ENCODE data around the gene TEC.

TEC gene

DNA sequence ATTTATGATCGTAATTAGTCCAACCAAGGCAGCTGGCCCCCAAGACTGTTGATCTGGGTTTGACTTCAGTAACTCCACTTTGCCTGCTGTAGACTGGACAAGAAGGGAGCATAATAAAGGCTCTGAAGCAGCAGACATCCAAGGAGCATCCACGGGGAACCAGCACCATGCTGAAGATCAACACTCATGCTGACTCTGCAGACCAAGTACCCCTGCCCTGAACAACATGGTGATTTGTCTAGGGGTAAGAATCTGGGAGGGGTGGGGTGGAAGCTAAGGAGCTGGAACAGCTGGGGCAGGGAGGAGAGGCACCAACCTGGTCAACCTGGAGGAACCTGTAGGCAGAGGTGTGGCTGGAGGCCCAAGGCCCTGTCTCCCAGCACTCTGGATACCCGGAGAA, 2.1 kb downstream of the TEC start:
- DNase-seq: no peak

DNA sequence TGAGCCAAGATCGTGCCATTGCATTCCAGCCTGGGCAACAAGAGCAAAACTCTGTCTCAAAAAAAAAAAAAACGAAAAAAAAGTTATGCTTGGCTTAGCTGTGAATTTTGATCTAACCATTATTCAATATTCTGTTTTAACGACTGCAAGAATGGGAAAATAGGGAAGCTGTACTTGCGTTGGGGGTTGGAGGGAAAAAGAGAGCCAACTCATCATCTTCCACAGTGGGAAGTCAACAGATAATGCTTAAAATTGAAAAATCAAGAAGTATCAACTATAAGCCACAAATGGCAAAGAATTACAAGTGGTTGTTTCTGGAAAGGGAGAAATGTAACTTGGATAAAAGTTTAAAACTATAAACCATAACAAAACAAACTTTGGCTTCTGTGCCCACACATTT, 2.9 kb downstream of the TEC start:
- no peak for DNase-seq

DNA sequence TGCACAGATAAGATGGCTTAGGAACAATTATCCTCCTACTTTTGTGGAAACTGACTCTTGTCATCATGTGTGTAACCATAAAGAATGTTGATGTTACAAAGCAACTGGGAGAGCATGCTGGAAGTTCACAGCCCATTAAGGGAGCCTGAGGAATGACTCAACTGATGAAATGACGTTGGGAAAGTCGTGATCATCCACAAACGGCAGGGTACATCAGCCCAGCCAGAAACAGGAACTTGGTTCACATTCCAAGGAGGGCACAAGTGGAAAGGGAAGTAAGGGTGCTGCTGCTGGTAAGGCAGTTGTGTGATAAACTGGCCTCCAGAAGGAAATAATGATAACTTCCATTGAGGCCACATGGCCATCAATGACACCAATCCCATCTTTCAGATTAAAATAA, 6.7 kb downstream of the TEC start:
- no peak for DNase-seq

DNA sequence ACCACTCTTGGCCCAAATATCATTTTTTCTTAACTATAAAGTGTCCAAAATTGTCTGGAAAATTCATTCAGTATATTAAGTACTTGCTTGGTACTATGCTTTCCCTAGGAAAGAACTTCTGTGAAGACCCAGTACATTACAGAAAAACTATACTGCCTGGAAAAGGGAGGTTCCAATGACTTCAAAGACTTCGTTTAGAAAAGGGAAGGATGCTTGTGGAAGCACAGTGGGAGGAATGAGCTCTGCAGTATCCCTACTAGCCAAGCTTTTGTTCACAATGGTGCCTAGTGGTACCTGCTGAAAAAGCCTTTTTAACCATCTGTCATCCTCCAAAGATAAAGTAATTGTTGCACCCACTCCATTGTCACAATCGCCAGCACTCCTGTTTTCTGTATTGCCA, 7.2 kb downstream of the TEC start:
- no peak for DNase-seq

DNA sequence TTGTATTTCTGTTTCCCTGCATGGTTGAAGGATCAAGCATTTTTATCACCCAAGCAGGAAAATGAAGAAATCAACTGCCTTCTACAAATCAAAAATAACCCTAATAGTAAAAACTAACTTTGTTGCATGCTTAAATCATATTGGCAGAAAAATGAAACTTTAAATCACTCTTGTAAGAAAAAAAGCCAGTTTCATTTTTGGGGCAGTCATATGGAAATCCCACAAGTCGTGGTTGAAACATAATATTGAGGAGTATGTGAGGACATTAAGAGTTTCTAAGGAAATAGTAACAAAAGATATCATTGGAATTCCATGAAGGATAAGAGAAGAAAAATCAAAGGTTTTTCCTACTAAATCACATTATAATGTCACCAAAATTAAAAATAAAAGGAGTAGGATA, 8.4 kb downstream of the TEC start:
- no peak for DNase-seq

DNA sequence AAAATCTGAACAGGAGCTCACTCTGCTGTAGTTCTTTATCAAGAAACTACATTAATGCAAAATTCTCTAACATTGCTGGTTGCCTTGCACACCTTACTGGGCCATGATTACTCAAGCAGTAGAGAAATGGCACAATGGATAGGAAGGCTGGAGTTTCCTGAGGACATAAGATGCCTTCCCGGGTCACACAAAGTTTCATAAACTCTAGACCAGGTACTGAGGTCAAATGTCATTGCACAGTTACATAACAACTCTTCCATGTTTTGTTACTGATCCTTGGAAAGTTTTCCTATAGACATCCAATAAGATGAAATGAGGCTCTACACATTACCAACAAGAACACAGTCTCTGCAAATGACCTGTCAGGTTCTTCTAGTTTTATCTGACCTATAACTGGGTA, 9.9 kb downstream of the TEC start:
- no peak for DNase-seq

DNA sequence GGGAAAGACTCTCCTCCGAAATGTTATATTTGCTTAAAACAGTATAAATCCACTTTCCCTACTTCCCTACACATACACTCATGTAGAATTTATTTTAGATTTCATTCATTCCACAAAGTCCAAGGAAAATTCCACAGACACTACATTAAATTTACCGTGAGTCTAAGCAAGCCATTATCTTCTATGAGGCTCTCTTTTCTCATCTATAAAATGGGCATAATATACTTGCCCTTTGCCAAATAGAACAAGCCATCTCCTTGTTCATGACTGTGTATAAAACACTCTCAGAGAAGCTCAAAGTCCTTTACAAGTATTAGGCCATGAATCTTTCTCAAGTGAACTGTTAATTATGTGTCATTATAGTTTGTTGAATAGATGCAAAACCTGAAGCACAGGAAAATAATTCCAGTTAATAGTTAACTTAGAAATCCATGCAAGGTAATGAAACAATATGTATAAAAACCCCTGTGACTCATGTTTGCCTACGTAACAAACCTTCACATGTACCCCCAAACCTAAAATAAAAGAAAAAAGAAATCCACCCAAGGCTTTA, 10.7 kb downstream of the TEC start:
- DNase-seq: no peak

DNA sequence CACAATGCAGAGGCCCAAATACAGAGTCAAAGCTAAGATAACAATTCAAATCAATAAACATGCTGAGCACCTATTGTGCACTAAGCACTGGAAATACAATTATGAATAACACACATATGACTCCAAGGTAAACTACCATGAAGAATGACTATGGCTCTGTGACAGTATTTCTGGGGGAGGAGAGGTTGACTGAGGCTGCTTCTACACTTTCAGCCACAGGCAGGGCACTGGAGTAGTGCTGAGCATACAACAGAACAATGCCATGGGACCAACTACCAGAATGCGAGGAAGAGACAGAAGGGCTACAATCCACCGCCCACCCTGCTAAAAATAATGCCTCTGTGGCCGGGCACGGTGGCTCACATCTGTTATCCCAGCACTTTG, 13.7 kb downstream of the TEC start:
- DNase-seq: no peak

DNA sequence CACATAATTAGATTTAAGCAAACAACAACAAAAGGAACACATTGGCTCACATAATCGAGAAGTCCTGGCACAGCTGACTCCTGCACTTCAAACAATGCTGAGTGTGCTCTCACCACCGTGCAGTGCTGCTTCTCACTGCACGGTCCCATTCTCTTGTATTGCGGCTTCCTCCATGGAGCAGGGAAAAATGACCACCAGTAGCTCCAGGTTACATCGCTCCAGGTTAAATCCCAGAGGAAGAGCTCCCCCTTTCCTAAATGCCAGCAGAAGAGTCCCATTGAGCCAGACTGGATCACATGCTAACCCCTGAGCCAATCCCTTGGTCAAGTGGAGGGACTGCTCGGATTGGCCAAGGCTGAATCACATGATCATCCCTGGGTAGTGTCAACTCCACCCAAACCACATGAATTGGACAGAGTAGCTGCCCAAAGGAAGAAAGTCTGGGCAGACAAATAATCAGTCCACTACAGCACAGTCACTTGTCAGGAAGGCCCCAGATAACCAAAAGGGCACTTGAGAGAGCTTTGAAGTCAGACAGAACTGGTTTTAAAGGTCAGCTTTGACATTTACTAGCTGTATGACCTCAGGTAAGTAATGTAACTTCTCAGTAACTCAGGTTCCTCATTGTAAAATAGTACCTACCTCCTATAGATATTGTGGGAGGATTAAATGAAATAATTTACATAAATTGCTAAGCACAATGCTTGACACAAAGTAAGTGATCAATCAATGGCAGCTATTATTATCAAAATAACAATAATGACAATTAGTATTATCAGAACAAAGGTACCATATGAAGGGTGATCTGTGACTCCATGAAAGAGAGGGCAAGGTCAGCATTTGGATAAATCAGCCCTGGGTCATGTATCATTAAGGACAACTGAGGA, 14.3 kb downstream of the TEC start:
- DNase-seq: no peak

DNA sequence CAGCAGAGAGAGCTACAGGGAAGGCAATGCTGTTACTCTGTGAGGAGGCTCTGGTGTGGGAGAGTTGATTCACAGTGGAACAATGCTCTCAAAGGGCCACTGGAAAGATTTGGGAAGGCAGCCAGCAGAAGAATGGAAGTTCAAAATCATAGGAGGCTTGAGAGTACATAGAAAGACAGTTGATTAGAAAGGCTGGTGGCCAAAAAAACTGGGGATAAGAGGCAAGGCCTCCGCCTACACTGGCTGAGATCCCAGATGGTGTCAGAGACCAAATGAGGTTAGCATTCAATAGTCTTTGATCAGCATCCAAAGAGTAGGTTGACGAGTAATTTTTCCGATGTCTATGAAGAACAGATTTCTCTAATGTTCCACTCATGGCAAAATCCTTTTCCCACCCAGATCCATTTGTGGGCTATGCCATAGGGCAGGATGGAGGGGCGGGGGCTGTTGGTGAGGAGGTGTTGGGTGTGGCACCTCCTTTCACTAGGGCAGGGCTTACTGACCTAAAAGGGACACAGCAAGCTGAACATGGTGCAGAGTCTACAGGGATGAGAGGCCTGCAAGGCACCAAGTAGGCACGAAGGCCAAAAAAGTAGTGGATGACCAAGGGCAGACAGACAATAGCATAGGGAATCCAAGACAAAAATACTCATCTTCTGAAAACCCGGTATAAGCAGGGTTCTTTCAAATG, 15.1 kb downstream of the TEC start:
- no peak for DNase-seq

DNA sequence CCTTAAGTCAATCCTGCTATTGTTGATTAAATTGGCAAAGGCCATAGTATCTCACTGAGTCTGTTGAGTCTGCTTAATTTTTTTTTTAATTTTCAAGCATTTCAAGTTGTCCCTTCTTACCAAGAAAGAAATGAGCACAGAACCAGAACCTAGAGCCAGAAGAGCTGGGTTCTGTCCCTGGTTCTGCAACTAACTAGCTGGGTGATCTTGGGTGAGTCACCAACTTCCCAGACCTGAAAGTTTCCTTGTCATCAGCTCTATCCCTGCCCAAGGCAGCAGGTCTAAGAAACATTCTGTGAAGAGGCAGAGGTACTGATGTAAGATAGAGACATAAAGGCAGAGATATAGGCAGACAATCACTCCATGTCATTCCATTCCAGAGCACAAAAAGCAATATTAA, 17.3 kb downstream of the TEC start:
- no peak for DNase-seq

DNA sequence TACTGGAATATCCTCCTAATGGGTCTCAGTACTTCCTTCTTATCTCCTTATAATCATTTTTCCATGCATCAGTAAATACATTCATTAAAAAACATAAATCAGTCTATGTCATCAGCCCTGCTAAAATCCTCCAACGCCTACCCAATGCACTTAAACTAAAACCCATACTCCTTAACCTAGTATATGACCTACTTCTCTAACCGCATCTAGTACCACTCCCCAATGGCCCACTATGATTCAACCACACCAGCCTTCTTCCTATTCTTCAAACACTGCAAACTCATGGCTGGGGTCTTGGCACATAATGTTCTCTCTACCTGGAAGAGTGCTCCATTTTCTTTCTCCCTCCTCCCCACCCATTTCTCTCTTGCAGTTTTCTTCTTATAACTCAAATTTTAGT, 18.7 kb downstream of the TEC start:
- DNase-seq: no peak

DNA sequence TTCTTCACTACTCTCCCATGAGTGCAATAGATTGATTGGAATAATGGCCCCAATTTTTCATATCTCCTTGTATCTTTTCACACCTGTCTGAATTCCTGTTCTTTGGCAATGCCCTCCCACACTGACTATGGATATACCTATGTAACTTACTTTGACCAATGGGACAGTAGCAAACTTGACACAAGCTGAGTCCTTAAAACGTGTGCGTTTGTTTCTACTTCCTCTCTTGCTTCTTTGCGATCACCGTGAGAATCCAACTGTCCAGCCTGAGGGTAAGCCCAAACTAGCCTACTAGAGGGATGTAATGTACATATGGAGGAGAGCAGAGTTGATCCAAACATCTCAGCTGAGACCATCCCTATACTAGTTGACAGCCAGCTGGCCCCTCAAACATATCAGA, 19.3 kb downstream of the TEC start:
- DNase-seq: no peak

DNA sequence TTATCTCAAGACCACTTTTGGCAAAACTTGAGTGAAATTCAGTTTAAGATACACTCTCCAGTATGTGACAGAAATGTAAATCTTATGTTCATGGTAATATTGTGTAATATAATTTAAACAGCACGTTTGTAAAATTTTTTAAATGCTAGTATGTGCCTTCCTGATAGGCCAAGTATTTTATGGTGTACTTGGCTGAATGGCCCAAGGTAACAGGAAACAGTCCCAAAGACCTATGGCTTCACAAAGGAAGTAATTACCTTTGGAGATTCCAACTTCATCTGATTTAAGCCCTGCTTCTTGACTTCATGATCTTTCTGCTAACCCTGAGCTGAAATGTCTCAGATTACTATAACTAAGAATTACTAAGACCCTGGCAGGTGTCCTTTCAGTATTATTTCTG, 20.3 kb downstream of the TEC start:
- no peak for DNase-seq

DNA sequence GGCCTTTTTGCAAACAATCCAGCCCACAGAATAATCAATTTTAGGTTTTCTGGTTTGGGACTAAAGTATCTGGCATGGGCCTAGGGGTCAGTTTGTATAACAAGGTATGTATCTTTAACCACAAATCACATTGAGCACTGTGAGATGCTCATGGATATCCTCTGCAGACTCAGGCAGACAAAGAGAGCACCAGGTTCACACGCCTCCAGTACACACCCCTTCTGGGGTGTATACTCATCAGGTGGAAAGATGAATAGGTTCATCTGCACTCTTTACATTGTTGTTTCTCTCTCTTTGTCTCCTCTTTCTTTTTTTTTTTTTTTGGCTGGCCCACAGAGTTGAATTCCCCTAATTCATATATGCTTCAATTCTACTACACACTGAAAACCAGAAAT, 21.1 kb downstream of the TEC start:
- DNase-seq: no peak

DNA sequence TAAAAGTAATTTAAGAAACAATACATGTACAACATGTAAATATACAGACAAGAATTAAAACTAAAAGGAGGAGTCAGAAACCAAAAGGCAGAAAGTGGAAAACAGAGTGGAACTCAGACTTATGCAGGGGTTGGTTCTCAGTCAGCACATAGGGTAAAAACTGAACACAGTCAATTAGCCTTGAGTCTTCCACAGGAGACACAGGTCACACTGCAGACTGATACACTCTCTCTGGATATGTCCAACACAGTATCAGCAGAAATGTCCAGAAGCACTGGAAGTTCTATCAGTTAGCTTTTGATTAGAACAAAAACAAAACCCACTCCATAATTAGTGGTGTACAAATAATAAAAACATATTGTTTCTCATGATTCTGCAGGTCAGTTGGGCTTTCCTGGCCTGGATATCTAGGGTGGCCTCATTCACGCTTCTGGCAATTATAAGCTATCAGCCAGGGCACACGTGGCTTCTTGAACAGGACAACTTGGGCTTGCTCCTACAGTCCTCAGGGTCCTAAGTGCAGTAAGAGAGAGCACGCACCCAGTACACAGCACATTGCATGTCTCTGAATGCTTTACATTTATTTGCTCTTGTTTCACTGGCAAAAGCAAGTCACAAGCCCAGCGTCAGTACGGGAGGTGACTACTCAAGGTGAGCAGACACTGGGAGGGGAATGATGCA, 21.6 kb downstream of the TEC start:
- no peak for DNase-seq

DNA sequence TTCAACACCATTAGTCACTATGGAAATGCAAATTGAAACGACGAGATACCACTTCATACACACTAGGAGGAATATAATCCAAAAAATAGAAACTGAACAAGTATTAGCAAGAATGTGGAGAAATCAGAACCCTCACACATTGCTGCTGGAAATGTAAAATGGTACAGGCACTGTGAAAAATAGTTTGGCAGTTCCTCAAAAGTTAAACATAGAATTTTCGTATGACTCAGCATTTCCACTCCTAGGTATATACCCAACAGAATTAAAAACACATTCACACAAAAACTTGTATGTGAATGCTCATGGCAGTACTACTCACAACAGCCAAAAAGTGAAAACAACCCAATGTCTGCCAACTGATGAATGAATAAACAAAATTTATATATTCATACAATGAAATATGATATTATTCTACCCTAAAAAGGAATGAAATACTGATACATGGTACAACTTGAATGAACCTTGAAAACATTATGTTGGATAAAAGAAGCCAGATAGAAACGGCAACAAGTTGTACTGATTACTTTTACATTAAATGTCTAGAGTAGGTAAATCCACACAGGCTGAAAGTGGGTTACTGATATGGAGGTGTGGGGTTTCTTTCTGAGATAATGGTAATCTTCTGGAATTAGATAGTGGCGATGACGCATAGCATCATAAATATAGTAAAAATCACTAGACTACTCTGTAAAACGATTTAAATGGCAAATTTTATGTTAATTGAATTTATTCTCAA, 22.3 kb downstream of the TEC start:
- DNase-seq: no peak

DNA sequence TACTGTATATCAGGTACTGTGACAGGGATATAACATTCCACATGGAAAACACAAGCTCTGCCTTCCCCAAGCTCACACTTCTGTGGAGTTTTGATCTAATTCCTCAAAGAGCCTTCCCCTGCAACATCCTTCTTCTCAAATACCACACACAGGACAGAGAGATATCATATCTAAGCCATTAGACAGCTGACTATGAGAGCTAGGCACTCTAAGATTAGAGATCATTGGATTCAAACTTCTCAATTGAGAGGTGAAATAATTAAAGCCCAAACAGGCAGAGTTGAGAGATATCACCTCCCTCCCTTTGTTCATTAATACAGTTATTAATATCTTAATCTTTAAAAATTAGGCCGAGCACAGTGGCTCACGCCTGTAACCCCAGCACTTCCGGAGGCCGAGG, 25.0 kb downstream of the TEC start:
- no peak for DNase-seq

DNA sequence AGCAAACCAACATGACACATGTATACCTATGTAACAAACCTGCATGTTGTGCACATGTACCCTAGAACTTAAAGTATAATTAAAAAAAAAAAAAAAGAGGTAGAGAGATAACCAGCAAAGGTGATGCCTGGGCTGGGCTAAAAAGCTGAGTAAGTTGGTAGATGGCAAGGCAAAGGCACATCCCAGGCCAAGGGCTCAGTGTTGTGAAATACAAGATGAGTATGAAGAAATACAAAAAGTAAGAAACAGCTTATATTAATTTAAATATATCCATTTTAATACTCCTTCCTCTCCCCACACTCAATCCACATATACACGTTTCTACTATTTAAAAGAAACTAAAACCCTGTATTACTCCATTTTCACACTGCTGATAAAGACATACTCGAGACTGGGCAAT, 25.8 kb downstream of the TEC start:
- DNase-seq: no peak

DNA sequence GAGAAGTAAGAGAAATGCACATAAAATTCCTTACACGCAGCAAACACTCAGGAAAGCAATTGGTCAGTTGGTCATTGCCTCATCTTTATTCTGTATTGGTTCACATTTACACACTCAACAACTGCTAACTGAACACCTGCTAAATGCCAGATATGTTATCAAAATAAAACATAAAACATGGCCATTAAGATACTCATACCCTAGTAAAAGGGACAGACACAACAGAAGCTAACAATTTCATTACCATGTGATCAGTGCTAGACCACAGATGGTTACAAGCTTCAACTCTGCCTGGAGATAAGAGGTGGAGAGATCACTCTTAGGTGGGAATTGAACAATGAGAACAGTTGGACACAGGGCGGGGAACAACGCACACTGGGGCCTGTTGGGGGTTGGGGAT, 26.2 kb downstream of the TEC start:
- no peak for DNase-seq

DNA sequence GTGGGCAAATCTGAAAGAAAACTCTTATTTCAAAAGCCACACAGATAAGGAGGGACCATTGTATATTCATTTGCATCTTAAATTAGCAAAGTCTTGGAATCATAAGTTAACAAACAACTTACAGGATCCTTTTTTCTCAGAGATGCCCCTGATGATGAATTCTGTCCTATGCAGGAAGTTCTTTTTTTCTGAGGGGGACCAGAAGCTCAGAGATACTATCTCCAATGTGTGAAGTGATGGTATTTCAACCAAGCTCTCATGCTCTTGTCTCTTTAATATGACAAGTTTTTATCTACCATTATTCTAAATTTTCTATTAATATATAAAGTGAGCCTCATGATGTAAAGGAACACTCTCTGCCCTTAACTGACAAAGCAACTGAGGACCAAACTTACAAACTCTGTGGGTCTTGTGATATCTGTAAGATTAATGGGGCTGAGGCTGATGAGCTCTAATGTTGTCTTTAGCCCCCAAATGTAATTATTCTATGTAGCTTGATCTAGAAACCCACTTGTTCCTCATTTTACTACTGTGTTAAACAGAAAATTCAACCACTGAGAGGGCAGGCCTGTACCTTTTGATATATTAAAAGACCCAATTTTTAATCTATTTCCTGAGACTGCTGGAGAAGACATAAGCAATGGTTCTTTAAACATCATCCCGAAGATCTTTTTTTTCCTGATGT, 27.0 kb downstream of the TEC start:
- DNase-seq: no peak

DNA sequence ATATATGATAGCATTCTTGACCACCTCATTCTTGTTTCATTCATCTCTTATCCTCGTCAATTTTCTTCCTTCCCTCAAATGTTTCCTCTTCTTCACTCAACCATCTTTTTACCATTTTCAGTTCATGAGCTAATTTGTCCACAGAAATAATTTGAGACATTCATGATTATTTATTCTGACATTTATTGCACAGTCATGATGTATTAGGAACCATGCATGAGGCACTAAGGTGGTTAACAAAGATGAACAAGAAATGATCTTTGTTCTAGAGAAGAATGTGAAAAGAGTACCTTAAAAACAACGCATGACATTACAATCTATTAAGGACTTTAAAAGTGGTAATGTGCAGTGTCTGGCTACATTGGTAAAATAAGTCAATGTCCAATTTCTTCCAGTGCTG, 27.9 kb downstream of the TEC start:
- DNase-seq: no peak

Data from activated naive CD4-positive, alpha-beta T cell treated with Interleukin-2 at 50 U/mL for 16 hours (primary cell).